Osteocyte (in vitro differentiated cells): ENCODE results near the gene ANKMY2. TPM values are rescaled to one million over a fixed set of nuclear protein-coding genes. Genes with fewer than 3 reads are reported as not detected.

Experiments
- total RNA-seq: library from RNA; stranded (reverse); gene quantifications from 2 replicates; pipeline ENCODE4 v1.2.1, GENCODE V29; 2021

ANKMY2 gene
- total RNA-seq, 1 donor from 2014 or later, result 16.9 TPM

Other genes with a start within 250 kb of the ANKMY2 start
- 2.6 and 3.3 TPM in 2 replicates for gene CRPPA, start 224.2 kb downstream of the ANKMY2 start, total RNA-seq
- gene SOSTDC1, start 180.0 kb downstream of the ANKMY2 start, total RNA-seq, result not detected in 2 replicates
- not detected in 2 replicates for gene LRRC72, start 118.9 kb downstream of the ANKMY2 start, total RNA-seq
- gene BZW2, start 427 bp upstream of the ANKMY2 start, total RNA-seq, result 60.9 and 61.3 TPM in 2 replicates
- 4.9 and 5.5 TPM in 2 replicates for gene TSPAN13, start 108.0 kb upstream of the ANKMY2 start, total RNA-seq
- gene AGR2, start 159.2 kb upstream of the ANKMY2 start, total RNA-seq, result not detected in 2 replicates
- not detected in 2 replicates for gene AGR3, start 236.2 kb upstream of the ANKMY2 start, total RNA-seq